Mesenteric fat pad (tissue), 1 donor: Measurements from ENCODE around the gene CYTH1. TPM values are rescaled to one million over a fixed set of nuclear protein-coding genes. Genes with fewer than 3 reads are reported as not detected.
A peak's percentile ranks its signal among the peaks of the same experiment; 100 is the strongest.

Source experiments
- DNase-seq: peaks from one replicate; pipeline ENCODE4 v3.0.0-alpha.2; 2020; ENCODE audit warnings: low spot score
- total RNA-seq: library from RNA; stranded (reverse); fragmentation: NEBNext Ultra II Directional; extraction: Animal tissue kit (Norgen Biotek cat#: 25700); gene quantifications from one replicate; pipeline ENCODE4 v1.2.1, GENCODE V29; 2021
- donor health status: DM: yes; HTN: yes; CAD: no.

CYTH1 gene
- total RNA-seq, 1 donor from 2014 or later, result 54.9 TPM

- DNase-seq, result no peak
These were observed 85.8 kb downstream of the CYTH1 start for GRCh38 chr17:78696016-78696982.

DNA sequence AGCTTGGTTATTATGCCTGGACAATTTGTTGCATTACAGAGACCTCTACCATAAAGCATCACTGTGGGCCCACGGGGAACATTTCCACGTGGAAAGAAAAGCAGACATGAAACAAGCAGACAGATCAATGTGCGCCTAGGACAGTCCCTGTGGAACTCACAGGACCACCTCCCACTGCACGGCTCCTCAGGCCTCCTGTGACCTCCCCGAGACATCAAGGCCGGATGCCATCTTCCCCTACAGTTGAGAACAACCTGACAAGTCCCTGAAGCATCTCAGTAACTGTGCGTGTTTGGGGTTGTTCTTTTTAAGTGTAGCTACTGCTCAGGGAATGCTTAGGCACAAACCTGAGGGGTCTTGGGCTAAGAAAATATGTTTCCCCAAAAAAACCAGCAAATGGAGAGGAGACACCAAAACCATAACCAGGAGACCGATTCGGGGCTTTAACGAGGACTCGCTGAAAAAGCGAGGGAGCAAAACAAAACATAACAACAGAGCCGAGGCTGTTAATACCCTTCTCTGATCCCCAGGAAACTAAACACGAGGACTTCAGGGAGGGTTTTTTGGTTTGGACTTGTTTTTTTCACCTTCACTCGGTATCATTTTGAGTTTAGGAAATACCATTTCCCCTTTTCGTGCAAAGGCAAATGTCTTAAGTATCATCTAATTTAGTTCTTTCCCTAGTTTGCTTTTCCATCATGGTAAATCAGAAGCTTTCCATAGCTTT is 87.1 kb downstream of the CYTH1 start:
- no peak for DNase-seq

GRCh38 chr17:78693346-78694083 is 88.6 kb downstream of the CYTH1 start:
- no peak for DNase-seq

DNA sequence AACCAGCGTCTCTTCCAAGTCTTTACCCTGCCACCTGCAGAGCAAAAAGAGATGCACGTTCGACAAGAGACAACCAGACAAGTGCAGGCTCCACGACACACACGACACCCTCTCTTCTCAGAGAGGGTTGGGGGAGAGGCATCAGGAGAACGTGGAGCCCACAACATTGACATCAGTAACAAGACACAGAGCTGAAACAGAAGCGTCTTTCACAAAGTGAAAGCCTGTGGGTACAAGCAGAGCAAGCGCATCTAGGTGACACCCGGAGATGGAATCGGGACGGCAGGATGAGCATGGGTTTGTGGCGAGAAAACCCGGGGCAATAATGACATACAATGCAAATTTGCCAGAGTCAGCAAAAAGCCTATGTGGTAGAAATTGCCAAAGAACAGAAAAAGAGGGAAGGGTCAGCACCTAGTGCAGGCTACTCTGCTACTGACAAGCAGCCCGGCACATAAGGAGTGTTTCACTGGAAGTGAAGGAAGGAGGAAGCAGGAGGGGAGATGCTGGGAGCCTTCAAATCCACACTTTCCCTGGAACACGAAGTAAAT is 89.5 kb downstream of the CYTH1 start:
- DNase-seq, result peak; percentile 68

GRCh38 chr17:78689029-78689428 is 93.0 kb downstream of the CYTH1 start:
- peak; percentile 24 for DNase-seq

- peak; percentile 49 for DNase-seq
These were observed 94.1 kb downstream of the CYTH1 start for GRCh38 chr17:78687944-78688343.

DNA sequence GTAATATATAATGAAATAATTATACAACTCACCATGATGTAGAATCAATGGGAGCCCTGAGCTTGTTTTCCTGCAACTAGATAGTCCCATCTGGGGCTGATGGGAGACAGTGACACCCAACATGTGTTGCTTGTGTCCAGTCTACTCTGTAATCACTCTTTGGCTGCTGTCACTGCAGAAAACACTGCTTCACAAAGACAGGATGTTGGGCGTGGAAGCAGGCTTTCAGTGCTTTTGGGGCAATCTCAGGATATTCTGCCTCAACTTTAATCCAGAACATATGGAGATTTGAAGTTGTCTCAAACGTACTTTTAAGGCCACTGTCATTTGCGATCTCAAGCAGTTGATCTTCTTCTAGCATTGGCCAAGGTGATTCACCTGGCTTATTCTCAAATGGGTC is 94.9 kb downstream of the CYTH1 start:
- DNase-seq, result no peak

DNA sequence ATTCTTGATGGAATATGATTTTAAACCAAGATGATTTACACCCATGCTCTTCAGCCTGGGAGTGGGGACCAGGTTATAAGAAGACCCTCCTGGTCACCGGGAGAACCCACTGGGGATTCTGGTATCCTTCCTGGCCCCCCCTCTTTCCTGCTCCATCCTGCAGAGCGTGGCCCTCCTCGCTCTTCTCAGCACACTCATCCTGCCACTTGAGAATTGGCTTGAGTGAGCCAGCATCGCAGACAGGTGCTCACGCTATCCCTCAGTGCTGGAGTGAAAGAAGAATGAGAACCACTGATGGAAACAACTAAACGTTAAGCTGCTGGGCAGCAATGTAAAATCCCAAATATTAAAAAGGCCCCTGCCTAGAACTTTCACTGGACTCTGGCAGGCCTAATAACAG is 98.0 kb downstream of the CYTH1 start:
- DNase-seq, result no peak

GRCh38 chr17:78683408-78683961 is 98.6 kb downstream of the CYTH1 start:
- DNase-seq, result peak; percentile 41

- peak; percentile 60 for DNase-seq
These were observed 99.7 kb downstream of the CYTH1 start for GRCh38 chr17:78682363-78682762.

DNA sequence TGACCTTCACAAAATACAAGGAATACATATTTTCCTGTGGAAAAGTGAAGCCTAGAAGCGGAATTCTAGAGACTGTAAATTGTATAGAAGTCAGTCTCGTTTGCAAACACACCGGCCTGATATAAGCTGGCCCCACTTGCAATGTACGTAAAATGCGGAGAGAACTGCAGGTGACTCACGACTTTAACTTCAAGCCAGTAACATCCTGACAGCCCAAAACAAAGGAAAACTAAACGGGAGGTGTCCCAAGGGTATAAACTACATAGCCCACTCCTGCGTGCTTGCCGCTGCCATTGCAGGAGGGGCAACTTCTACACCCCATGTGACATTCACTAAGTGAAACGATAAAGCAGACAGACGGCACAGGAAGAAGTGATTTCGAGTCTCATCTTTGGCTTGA is 101.6 kb downstream of the CYTH1 start:
- no peak for DNase-seq

DNA sequence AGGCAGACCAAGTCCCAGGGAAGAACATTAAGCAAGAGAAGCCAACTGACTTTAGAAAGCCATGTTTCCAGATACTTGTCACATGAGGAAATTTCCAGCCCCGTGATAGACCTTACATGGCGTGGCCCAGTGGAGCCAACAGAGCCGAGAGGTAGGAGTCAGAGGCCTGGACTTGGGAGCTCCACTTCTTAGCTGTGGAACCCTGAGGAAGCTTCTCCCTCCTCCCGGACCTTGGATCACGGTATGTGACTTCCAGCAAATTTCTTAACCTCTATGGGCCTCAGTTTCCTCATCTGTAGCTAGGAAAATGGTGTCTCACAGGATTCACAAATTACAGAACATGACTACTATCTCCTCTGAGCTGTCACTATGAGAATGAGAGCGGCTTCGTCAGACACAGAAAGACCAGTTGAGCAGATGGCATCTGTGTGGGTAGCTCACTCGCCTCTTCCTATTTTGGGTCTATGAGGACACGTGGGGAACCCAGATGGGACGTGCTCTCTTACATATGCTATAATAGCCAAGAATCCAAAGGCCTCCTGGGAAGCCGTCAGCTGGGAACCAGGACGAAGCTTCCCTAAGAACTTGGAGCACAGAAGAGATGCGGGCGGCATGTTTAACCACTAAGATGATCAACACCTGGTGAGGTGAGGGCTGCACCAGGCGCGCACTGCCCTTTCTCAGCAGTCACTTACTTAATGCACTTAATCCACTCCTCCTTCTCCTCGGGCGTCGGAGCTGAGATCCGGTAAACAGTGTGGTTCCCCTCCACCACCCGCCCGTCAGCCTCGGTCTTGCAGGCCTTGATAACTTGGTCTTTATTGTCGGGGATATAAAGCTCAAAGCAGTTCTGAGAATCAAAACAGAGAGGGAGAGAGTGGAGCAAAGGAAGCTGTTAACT is 102.3 kb downstream of the CYTH1 start:
- DNase-seq, result peak; percentile 35

DNA sequence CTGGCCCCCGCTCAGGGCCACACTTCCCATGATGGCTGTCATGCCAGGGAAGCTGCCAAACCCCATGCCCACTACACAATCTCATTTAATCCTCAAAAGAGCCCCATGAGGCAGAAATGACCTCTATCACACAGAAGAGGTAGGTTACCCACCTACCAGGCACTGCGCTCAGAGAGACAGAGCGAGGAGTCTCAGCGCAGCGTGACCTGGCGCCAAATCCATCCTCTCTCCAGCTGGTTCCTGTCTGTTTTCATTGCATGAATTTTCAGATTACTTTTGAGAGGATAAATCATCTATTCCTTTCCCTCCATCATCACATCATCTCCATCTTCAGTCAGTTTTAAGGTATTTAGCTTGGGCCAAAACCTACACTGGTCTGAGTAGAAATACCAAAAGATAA is 103.4 kb downstream of the CYTH1 start:
- peak; percentile 53 for DNase-seq

DNA sequence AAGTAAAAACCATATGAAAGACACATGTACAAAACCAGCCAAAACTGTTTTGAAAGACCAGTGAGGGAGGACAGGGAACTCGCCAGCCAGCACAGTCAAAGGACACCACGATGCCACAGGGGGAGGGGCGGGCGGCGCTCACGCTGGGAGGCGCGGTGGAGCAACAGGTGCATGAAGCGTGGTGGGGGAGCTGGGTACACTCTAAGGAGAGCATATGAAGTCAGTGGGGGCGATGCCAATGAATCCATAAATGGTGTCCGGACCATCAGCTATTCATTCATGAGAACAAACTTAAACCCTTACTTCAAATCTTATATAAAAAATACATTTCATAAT is 103.9 kb downstream of the CYTH1 start:
- peak; percentile 87 for DNase-seq

GRCh38 chr17:78677303-78678221 is 104.5 kb downstream of the CYTH1 start:
- peak; percentile 83 for DNase-seq

- peak; percentile 87 for DNase-seq
These were observed 105.4 kb downstream of the CYTH1 start for GRCh38 chr17:78676412-78677302.

GRCh38 chr17:78675836-78676235 is 106.2 kb downstream of the CYTH1 start:
- DNase-seq, result peak; percentile 79

DNA sequence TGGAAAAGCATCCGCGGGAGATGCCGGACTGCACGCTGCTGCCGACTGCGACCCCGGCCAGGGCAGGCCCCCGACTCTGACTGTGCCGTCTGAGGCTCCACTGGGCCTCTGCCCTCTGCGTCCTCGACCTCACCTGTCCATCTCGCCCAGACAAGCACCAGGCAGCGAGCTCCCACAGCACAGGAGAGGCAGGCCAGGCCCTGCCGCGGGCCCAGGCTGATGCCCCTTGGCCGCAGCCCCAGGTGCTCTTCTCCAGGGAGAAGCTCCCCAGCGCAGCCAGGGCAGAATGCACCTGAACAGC is 106.8 kb downstream of the CYTH1 start:
- peak; percentile 62 for DNase-seq
